ENCODE measurements around the gene FAM131B.

GRCh38 chr7:143316492-143316891 lies 46.0 kb downstream of the FAM131B start:
- TF ChIP-seq CTCF (IDR thresholded peaks at IDR 0.05) (no peak), POLR2A (IDR thresholded peaks at IDR 0.05) (no peak)

Data from adrenal gland (tissue), 5 donors.